Ovary (tissue), 3 donors: Measurements from ENCODE around the gene INPP5B.
A peak's percentile ranks its signal among the peaks of the same experiment; 100 is the strongest.

Experiments
- CTCF ChIP-seq, 3 donors: fragments of 450-650 bp in 2 of 3; fragments of 200-600 bp in 1 of 3; IDR thresholded peaks; one replicate each; pipeline versions ENCODE4 v1.5.1 to v1.8.0; 2016 to 2022; ENCODE audit warnings: antibody characterized with exemption in 3 of 3, mild to moderate bottlenecking in 1 of 3
- EP300 ChIP-seq: sonication (generic); formaldehyde crosslinking; IDR thresholded peaks from one replicate; pipeline ENCODE4 v1.6.1; 2017; ENCODE audit warnings: antibody characterized with exemption
- POLR2A ChIP-seq: fragments of 450-650 bp; IDR thresholded peaks from one replicate; pipeline ENCODE4 v1.6.1; 2017; ENCODE audit warnings: antibody characterized with exemption, mild to moderate bottlenecking, moderate library complexity
- donor health status: DM: no; HTN: no; CAD: no.

- TF ChIP-seq CTCF (IDR thresholded peaks at IDR 0.05), result peak in 1 of 3 donors; percentile 33
- TF ChIP-seq POLR2A, result no peak
- TF ChIP-seq EP300, result no peak
These were observed 135.7 kb downstream of the INPP5B start for GRCh38 chr1:37811027-37811655.
